ENCODE results near the gene ARHGAP45. TPM values are rescaled to one million over a fixed set of nuclear protein-coding genes. Genes with fewer than 3 reads are reported as not detected.
A peak's percentile ranks its signal among the peaks of the same experiment; 100 is the strongest.

Gene ARHGAP45
- total RNA-seq, 4 donors from 2014 or later: 17.8 to 28.3 (median 21.2) TPM

- no peaks in the 10 kb centered on the region for H3K9me3 ChIP-seq
- H3K4me1 ChIP-seq: peaks cover 23 to 47% (median 34%) of the 10 kb centered on the region in 4 donors
- 4% methylated on average over 22 of the region's 27 CpGs for WGBS
- H3K36me3 ChIP-seq: peaks cover 13 to 28% (median 23%) of the 10 kb centered on the region in 4 donors
- peak overlapping the region; percentile 32 to 71 (median 54) for H3K27ac ChIP-seq (replicated peaks in 1 of 4)
- peak overlapping the region; percentile 56 to 61 (median 58) for H3K4me3 ChIP-seq
- TF ChIP-seq POLR2AphosphoS5 (IDR thresholded peaks at IDR 0.05): peak in 1 of 2 donors; percentile 42
- no peak for TF ChIP-seq POLR2A (IDR thresholded peaks at IDR 0.05; ENCODE audit: low read depth)
- intact Hi-C loops (cut with DNase I): loop anchor here (5.0 kb wide), 1 partner anchor 52 kb away; no protein-coding TSS in a partner anchor
- DNase-seq (ENCODE audit: extremely low spot score): peak; percentile 95
- peaks cover 0 to 11% (median 0%) of the 10 kb centered on the region in 4 donors for H3K27me3 ChIP-seq
These were observed 26.3 kb upstream of the ARHGAP45 start for GRCh38 chr19:1040476-1041271.

GRCh38 chr19:1041272-1041834 lies 25.6 kb upstream of the ARHGAP45 start:
- intact Hi-C loops (cut with DNase I): loop anchor here (5.0 kb wide), 1 partner anchor 51 kb away; no protein-coding TSS in a partner anchor
- H3K4me1 ChIP-seq: peaks cover 23 to 47% (median 34%) of the 10 kb centered on the region in 4 donors
- 49% methylated on average over 19 of the region's 26 CpGs for WGBS
- peaks cover 12 to 21% (median 17%) of the 10 kb centered on the region in 4 donors for H3K36me3 ChIP-seq
- TF ChIP-seq POLR2AphosphoS5 (IDR thresholded peaks at IDR 0.05): no peak
- TF ChIP-seq EP300 (IDR thresholded peaks at IDR 0.05): no peak
- no peak for TF ChIP-seq CTCF (IDR thresholded peaks at IDR 0.05)
- H3K27ac ChIP-seq (replicated peaks in 1 of 4): peak overlapping the region in 2 of 4 donors; percentile 4 to 32
- peaks cover 0 to 11% (median 0%) of the 10 kb centered on the region in 4 donors for H3K27me3 ChIP-seq
- peak overlapping the region; percentile 56 to 61 (median 58) for H3K4me3 ChIP-seq
- no peaks in the 10 kb centered on the region for H3K9me3 ChIP-seq
- DNase-seq (ENCODE audit: extremely low spot score): no peak

- no peak for TF ChIP-seq EP300 (IDR thresholded peaks at IDR 0.05)
- TF ChIP-seq POLR2AphosphoS5 (IDR thresholded peaks at IDR 0.05): no peak
- TF ChIP-seq POLR2A (IDR thresholded peaks at IDR 0.05; ENCODE audit: low read depth): no peak
- no peak for TF ChIP-seq CTCF (IDR thresholded peaks at IDR 0.05)
- Histone ChIP-seq H3K4me3 (peak overlapping the region in 2 of 4 donors; percentile 12 to 61), H3K27me3 (peaks cover 0 to 11% (median 0%) of the 10 kb centered on the region in 4 donors), H3K36me3 (peaks cover 5 to 19% (median 11%) of the 10 kb centered on the region in 4 donors), H3K9me3 (no peaks in the 10 kb centered on the region), H3K27ac (replicated peaks in 1 of 4) (no peak overlapping the region), H3K4me1 (peaks cover 23 to 50% (median 34%) of the 10 kb centered on the region in 4 donors)
- intact Hi-C loops (cut with DNase I): loop anchor here (5.0 kb wide), 1 partner anchor 50 kb away; no protein-coding TSS in a partner anchor
- 70% methylated on average over 26 of the region's 43 CpGs for WGBS
- no peak for DNase-seq (ENCODE audit: extremely low spot score)
These were observed 24.9 kb upstream of the ARHGAP45 start for GRCh38 chr19:1041835-1042685.

GRCh38 chr19:1042689-1043511 lies 24.1 kb upstream of the ARHGAP45 start:
- 87% methylated on average over 9 of the region's 23 CpGs for WGBS
- Histone ChIP-seq H3K4me1 (peaks cover 23 to 51% (median 34%) of the 10 kb centered on the region in 4 donors), H3K36me3 (peaks cover 0 to 13% (median 4%) of the 10 kb centered on the region in 4 donors), H3K27ac (replicated peaks in 1 of 4) (no peak overlapping the region), H3K9me3 (no peaks in the 10 kb centered on the region), H3K4me3 (no peak overlapping the region), H3K27me3 (peaks cover 0 to 11% (median 0%) of the 10 kb centered on the region in 4 donors)
- intact Hi-C loops (cut with DNase I): loop anchor here (5.0 kb wide), 1 partner anchor 49 kb away; no protein-coding TSS in a partner anchor
- TF ChIP-seq CTCF (IDR thresholded peaks at IDR 0.05) (no peak), POLR2AphosphoS5 (IDR thresholded peaks at IDR 0.05) (no peak), POLR2A (IDR thresholded peaks at IDR 0.05; ENCODE audit: low read depth) (no peak), EP300 (IDR thresholded peaks at IDR 0.05) (no peak)
- no peak for DNase-seq (ENCODE audit: extremely low spot score)
